Hypothalamus (tissue), 51 donors: Measurements from ENCODE around the gene SPATA33.
"Not testable (repeated sequence)": the region's sequence is repeated elsewhere in the genome, so short reads cannot be mapped to it uniquely, and the experiment has no call there.

Experiments
- DNase-seq, 51 donors: peaks; one replicate each; lab custom pipeline; 2025; lab: John Stamatoyannopoulos, UW

SPATA33 gene

DNA sequence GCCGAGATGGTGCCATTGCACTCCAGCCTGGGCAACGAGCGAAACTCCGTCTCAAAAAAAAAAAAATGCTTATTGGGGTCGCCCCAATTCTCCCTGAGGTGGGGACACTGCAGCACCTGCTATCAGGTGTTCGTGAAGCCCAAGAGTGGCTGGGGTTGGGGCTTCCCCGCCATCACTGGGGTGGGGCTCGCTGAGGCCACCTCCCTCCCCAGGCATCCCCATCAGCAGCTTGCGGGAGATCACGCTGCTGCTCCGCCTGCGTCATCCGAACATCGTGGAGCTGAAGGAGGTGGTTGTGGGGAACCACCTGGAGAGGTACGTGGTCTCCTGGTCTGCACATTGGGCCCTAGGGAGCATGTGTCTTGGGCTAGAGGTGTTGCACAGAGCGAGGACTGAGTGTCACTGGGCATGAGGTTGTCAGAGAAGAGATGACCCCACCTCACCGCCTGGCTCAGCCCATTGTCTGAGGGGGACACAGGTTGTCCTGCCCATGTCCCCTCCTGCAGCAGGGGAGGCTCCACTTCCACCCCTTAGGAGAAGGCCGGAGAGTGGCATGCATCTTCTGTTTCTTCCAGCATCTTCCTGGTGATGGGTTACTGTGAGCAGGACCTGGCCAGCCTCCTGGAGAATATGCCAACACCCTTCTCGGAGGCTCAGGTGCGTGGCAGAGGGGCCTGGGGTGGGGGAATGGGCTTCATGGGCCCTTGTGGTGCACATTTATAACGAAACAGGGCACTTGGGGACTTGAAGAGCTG is 33.8 kb downstream of the SPATA33 start:
- DNase-seq: no peak

DNA sequence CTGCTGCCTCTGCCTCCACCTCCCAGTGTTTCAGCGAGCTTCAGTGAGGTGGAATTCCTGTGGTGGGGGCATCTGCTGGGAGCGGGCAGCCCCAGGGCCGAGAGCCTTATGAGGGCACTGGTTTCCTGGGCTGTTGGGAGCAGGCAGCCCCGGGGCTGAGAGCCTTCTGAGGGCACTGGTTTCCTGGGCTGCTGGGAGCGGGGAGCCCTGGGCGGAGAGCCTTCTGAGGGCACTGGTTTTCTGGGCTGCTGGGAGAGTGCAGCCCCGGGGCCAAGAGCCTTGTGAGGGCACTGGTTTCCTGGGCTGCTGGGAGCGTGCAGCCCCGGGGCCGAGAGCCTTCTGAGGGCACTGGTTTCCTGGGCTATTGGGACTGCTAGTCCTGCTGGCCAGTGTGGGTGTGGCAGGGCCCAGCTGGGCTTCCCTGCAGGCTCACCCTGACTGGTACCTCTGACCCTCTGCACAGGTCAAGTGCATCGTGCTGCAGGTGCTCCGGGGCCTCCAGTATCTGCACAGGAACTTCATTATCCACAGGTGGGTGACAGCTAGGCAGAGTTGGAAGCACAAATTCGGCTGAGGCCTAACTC is 34.4 kb downstream of the SPATA33 start:
- DNase-seq: no peak

DNA sequence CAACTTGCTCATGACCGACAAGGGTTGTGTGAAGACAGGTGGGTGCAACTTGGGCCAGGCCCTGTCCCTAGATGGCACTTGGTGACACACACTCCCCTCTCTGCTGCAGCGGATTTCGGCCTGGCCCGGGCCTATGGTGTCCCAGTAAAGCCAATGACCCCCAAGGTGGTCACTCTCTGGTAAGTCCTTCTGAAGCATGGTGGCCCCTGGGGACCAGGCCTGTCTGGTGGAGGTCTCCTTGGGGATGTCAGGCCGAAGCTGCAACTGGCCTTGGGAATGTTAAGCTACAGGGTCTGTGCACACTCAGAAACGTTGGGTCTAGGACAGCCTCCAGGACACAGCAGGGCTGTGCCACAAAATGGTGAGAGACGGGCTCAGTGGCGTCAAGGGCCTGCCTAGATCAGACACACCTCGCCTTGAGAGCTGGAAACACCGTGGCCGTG is 35.7 kb downstream of the SPATA33 start:
- no peak for DNase-seq

DNA sequence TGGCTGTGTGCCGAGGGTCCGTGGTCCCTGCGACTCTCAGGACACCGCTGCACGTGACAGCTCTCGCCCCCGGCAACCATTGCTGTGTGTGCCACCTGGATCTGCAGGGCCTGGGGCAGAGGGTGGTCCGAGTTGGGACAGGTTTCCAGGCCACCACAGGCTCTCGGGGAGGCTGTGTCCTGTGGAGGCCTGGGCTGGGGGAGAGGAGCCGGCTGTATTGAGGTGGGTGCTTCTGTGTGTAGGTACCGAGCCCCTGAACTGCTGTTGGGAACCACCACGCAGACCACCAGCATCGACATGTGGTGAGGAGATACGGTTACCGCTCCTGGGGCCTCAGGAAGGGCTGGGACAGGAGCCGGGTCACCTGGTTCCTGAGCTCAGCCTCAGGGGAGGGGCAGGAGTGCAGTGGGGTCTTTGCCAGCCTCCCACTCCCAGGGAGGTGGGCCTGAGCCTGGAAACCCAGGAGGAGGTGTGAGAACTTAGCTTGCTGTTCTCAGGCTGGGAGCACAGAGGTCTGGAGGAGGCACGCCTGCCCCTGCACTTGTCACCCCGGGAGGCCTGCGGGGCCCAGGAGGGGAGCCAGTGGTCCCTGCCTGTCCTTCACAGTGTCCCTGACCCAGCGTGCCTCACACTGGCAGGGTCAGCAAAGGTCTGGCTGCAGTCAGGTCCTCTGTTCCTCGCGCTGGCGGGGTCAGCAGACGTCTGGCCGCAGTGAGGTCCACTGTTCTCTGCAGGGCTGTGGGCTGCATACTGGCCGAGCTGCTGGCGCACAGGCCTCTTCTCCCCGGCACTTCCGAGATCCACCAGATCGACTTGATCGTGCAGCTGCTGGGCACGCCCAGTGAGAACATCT is 36.5 kb downstream of the SPATA33 start:
- no peak for DNase-seq

DNA sequence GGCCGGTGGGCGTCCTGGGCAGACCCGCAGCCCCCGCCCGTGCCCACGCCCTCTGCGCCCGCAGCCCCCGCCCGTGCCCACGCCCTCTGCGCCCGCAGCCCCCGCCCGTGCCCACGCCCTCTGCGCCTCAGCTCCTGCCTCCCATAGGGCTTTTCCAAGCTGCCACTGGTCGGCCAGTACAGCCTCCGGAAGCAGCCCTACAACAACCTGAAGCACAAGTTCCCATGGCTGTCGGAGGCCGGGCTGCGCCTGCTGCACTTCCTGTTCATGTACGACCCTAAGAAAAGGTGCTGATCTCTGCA is 37.1 kb downstream of the SPATA33 start:
- DNase-seq: not testable (repeated sequence)

DNA sequence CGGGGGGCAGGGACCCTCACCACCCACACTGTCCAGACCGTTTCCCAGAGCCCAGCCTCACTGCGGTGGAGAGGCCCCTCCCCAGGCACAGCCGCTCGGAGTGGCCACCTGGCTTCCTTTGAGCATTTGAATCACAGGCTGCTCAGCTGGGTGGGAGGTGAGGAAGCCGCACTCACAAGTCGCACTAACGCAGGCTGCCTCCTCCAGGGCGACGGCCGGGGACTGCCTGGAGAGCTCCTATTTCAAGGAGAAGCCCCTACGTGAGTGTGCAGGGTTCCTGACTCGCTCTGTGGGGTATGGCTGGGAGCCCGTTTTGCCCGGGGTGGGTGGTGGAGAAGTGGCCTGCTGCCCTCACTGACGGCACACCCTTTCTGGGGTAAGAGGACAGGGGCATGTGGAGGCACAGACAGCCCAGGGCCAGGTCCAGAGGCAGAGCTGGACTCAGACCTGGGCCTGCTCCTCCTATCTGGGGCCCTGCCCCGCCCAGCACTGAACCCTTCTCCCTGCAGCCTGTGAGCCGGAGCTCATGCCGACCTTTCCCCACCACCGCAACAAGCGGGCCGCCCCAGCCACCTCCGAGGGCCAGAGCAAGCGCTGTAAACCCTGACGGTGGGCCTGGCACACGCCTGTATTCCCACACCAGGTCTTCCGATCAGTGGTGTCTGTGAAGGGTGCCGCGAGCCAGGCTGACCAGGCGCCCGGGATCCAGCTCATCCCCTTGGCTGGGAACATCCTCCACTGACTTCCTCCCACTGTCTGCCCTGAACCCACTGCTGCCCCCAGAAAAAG is 37.6 kb downstream of the SPATA33 start:
- no peak for DNase-seq

DNA sequence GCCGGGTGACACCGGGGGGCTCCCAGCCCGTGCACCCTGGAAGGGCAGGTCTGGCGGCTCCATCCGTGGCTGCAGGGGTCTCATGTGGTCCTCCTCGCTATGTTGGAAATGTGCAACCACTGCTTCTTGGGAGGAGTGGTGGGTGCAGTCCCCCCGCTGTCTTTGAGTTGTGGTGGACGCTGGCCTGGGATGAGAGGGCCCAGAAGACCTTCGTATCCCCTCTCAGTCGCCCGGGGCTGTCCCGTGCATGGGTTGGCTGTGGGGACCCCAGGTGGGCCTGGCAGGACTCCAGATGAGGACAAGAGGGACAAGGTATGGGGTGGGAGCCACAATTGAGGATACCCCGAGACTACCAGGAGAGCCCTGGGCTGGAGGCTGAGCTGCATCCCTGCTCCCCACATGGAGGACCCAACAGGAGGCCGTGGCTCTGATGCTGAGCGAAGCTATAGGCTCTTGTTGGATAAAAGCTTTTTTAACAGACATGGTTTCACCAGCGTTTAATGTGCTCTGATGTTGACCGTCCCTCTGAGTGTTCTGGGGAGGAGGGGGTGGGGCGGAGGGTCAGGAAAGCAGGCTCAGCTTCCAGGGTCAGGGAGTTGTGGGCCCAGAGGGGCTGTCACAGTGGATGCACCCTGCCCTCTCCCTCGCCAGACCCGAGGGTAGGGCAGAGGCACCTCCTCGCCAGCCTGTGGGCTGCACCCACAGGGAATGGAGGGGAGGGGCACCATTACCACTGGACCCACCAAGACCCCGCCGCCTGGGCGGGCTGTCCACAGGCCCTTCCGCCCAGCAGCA is 38.4 kb downstream of the SPATA33 start:
- DNase-seq: no peak

DNA sequence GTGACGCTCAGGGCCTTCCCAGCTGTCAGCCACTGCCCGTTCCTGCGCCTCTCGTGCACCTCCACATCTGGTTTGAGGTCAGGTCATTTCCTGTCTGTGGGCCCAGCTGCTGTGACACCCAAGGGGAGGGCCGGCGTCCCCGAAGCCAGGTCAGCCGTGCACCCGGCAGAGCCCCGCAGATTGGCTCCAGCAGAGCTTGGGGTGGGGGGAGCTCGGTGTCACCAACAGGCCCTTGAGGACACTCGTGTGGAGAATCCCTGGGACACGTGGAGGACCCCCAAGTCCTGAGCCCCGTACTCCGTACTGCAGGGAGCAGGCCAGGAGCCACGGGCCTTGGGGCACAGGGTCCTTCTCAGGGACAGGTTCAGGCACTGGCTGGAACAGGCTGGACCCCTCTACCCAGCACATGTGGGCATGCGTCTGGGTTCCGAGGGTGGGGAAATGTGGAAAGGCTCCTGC is 39.1 kb downstream of the SPATA33 start:
- DNase-seq: no peak

DNA sequence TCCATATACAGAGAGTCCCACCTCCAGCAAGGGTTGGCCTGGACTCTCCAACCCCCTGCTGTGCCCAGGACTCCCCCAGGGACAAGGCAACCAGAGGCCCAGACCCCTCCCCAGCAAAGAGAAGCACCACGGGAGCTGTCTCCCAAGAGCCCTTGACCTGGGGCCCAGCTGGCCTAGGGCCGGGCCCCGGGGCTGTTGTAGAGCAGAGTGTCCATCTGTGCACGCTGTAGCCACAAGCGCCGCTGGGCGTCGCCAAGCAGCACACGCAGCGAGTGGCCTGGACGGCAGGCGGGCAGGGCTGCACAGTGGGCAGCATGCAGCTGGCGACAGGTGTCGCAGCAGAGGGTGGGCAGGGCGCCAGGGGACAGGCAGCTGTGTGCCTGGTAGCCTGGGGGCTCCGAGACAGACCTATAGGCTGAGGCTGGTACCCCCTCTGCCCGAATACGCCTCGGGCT is 39.6 kb downstream of the SPATA33 start:
- peak in 1 of 51 donors; percentile 20 for DNase-seq

DNA sequence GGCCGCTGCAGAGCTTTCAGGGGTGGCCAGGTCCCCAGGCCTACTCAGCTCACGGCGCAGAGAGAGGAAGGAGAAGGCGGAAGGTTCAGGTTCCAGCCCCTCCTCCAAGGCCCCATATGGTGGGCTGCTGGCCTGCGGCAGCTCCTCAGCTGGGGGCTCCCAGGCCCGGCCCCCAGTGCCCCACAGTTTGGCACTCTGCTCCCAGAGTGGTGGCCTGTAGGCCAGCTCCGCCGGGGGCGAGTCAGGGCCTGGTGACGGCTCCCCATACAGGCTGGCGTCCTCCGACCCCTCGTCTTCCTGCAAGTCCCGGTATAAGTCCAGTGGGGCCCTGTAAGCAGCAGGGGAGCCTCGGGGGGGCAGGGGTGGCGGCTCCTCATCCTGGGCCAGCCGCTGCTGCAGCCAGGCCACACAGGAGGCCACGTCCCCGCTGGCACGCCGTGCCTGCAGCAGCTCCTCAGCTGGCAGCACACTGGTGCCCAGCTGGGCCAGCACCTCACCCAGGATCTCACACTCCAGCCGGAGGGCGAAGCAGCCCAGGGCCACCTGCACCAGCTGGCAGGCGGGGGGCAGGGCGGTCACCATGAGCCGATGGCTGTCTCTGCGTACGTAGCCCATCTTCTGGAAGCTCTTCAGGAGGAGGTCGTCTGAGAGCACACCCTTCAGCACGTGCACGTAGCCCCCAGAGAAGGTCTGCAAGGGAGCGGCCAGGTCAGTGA is 40.1 kb downstream of the SPATA33 start:
- DNase-seq: no peak

DNA sequence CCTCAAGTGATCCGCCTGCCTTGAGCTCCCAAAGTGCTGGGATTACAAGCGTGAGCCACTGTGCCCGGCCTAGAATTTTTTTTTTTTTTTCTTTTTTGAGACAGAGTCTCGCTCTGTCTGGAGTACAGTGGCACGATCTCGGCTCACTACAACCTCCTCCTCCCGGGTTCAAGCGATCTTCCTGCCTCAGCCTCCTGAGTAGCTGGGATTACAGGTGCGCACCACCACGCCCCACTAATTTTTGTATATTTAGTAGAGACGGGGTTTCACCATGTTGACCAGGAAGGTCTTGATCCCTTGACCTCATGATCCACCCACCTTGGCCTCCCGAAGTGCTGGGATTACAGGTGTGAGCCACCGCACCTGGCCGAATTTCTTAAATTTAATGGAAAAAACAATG is 41.1 kb downstream of the SPATA33 start:
- not testable (repeated sequence) for DNase-seq

DNA sequence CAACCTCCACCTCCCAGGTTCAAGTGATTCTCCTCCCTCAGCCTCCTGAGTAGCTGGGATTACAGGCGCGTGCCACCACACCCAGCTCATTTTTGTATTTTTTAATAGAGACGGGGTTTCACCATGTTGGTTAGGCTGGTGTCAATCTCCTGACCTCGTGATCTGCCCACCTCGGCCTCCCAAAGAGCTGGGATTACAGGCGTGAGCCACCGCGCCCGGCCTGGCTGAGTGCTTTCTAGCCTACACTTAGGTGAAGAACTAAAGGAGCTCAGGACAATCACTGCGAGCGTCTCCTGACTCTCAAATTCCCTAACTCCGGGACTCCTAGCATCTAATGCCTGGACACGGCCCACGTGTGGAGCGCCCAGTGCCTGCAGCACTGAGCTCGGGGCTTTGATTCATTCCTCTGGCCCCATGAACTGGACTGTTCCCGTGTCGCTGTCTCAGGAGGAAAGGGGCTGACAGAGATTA is 42.0 kb downstream of the SPATA33 start:
- not testable (repeated sequence) for DNase-seq

DNA sequence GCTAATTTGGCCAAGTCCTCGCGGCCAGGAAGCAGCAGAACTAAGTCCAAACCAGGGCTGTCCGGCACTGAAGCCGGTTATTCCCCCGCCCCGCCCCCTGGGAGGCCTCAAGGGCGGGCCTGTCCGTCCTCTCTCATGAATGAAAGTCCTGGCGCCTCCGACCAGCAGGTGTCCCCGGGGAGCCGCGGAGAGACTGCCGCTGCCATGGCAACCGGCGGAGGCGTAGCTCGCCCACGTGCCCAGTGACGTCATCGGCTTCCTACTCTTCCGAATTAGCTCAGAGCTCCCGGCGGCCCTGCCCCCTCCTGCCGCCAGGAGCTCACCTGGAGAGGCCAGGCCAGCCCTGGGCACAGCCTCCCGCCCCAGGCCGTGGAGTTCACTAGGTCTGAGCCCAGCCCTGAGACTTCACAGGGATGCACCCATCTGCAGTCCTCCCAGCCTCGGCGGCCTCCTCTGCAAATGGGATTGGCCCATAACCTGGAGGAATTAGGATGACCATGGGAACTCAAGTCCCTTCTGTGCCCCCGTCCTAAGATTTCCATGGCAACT is 42.5 kb downstream of the SPATA33 start:
- DNase-seq: peak; percentile 42 to 99 (median 97)

DNA sequence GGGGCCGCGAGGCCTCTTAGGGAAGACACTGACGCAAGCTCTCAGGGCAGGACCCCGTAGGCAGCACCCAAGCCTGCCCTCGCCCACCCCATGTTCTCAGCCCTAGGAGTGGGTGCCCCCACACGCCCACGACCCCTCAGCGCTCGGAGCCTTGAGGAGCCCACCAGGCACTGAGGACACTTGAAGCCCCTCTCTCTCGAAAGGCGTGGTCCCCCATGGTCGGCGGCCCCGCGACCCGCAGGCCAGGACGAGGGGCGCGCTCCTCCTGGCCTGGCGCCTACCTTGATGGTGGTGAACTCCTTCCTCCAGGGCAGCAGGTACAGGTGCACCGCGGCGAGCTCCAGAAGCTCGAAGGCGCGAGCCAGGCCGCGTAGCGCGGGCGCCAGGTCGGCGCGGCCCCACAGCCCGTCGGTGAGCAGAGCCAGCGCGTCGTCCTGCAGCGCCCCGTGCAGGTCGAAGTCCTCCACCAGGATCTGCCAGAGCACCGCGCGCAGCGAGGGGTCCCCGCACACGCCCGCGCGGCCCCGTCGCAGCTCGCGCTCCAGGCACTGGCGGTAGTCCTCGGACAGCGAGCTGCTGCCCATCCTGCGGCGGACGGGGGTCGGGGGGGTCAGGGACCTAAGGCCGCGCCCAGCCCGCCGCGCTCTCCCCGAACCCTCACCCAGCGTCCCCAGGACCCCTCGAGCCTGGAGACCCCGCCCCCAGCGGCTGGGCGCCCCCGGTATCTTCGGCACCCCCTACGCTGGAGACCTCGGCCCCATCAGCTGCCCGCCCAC is 43.2 kb downstream of the SPATA33 start:
- DNase-seq: peak in 3 of 51 donors; percentile 27 to 33 (median 32)

DNA sequence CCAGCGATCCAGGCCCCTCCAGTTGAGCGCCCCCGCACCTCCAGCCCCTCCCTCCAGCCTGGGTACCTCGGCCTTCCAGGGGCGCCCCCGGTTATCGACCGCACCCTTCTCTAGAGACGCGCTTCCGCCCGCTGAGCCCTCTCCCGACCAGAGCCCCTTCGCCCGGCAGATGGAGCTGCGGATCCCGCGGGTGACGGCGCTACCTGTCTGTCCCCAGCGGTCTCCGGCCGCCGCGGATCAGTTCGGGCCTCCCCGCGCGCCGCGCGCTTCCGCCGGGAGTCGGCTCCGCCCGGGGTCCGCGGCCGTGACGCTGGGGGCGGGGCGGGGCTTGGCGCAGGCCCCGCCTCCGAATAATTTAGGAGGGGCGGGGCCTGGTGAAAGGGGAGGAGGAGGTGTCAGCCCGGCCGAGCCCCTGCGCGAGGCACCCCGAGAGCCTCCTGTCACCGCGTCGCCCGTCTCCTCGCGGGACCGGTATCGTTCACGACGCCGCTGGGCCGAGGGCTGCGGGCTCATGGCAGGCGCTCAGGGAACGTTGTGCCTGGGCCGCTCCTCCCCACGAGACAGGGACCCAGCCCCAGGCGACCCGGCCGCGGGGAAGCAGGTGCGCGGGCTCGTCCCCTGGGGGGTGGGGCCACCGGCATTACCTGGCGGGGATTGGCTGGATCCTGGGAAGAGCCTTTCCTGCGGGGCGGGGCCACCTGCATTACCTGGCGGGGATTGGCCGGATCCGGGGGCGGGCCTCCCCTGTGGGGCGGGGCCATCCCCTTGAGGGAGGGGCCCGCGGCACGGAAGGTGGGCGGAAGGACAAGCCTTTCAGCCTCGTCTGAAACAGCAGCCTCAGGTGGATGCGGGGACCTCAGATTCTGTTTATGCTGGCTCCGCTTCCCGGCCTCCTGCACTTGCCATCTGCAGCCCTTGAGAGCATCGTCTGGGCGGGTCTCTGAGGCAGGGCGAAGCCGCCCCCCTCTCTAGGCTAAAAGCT is 44.1 kb downstream of the SPATA33 start, which contains the start of gene SPATA2L:
Gene SPATA2L (minus strand): TSS at position 281 of the 982 bp plus-strand sequence. CDS start 473 bp downstream, outside the sequence.
- peak in 49 of 51 donors; percentile 27 to 90 (median 77) for DNase-seq

DNA sequence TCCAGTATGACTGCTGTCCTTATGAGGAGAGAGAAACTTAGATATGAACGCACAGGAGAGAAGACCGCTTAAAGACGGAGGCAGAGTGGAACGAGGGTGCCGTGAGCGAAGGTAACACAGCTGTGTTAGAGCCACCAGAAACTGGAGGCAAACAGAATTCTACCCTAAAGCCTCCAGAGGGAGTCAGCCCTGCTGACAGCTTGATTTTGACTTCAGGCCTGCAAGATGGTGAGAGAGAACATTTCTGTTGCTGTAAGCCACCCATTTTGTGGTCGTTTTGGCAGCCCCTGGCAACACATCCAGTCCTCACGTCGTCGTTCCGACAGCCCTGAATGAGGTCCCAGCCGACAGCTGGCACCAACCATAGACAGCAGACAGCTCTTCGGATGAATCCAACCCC is 46.6 kb downstream of the SPATA33 start:
- no peak for DNase-seq
